GM21526 (cell line): Measurements from ENCODE around the gene EEF1AKMT2.

Experiments used
- ATAC-seq: cut with Tn5 transposase; IDR thresholded peaks from one replicate; pipeline ENCODE4 v1.9.1; 2021; ENCODE audit warnings: moderate library complexity; ENCODE audit not compliant: unreplicated experiment, low FRiP score

Gene EEF1AKMT2

GRCh38 chr10:124739119-124739921, 52.4 kb downstream of the EEF1AKMT2 start:
- no peak for ATAC-seq

DNA sequence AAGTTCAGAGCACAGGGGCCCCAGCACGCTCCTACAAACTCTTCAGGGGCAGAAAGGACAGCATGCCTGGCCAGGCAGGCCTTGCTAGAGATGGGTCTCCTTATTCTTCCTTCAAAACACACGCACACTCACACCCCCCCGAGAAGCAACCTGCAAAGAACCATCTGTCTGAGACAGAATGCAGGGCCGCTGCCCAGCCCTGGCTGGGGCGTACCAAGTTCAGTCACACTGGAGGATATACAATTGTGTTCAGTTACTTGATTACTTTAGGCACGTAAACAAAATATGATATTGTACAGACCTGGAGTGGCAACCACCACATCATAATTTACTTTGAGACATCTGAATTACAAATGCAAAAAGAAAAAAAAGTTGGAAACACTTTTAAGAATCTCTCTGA, 53.2 kb downstream of the EEF1AKMT2 start:
- ATAC-seq: no peak

DNA sequence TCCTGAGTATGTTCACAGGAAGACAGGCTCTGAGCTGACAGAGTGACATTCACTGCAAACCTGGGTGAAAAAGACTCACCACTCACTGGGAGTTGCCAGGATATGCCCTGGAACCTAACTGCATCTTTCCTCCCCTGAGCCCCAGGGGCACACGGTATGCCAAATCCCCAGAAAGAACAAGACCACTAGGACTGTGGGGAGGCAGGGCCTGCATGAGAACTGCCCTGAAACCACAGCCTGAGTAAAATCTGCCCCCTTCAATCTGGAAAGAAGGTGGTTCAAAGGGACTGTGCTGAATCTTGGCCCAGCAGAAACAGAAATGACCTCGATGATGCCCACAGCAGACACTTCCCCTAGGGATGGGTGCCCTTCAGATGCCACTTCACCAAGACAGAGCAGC, 54.0 kb downstream of the EEF1AKMT2 start:
- ATAC-seq: no peak

- ATAC-seq: no peak
These were observed 54.5 kb downstream of the EEF1AKMT2 start for GRCh38 chr10:124737221-124737620.

GRCh38 chr10:124736491-124737136, 55.1 kb downstream of the EEF1AKMT2 start:
- ATAC-seq: no peak

DNA sequence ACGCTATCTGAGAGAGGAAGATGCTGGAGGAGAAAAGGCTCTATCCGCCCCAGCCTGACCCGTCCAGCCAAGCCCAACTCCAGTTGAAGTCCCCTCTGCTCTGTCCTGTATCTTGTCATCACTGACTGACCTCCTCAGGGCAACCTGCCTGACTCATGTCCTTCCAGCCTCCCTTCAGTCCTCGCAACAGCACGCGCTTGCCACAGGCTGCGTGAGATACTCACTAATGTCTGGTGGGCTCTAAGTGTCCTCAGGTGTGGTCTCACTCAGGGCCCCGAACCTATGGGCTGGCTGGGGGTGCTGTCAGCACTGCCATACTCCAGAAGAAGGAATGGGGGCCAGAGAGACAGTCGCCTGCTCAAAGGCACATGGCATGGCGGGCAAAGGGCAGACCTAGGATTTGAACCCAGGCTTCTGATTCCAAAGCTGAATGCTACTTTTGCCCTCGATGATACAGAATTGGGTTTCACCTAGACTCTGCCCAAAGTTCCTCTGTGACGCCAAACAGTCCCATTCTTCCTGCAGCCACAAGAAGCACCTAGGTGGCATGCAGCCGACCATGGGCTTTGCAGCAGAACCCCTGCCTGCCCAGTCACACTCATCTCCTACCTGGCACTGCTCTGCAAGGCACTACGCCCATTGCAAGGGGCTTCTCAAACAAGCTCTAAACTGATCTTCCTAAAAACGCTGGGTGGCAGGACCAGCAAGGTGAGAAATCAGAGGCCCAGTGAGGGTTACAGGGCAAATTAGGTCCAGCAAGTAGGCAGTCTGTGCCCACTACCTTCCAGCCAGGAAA, 56.0 kb downstream of the EEF1AKMT2 start:
- ATAC-seq: no peak

DNA sequence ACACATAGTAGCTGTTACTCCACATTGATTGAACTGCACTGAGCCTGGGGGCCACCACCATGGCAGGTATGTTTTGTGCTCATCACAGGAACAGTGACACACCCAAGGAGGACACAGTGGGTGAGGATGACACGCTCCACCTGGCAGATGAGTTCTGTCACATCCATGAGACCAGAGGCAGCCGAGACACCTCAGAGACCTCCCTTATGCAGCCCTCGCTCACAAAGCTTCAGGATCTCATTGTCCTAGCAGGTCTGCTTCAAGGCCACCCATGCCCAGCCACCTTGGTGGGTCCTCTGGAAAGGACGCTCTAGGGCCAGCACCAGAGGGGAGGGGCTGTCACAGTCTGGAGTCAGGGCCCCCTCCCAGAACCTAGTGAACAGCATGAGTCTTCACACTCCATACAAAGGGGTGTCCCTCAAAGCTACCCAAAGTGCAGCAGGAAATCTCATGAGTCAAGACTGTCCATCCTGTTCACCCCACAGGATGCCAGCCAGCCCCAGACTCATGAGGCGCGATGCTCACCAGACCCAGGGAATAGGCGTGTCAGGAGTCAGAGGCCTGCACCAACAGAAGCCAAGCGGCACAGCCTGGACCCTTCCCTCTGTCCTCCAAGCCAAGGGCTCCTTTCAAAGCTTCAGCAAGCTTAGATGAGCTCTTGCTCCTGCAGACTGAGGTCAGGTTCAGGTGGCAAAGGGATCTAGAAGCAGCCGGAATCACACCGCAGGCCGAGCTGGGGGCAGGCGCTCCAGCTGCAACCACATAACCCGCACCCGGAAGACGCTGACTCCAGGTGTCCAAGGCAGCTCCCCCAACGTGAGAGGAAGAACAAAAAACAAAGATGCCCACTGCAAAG, 57.1 kb downstream of the EEF1AKMT2 start:
- ATAC-seq: no peak

DNA sequence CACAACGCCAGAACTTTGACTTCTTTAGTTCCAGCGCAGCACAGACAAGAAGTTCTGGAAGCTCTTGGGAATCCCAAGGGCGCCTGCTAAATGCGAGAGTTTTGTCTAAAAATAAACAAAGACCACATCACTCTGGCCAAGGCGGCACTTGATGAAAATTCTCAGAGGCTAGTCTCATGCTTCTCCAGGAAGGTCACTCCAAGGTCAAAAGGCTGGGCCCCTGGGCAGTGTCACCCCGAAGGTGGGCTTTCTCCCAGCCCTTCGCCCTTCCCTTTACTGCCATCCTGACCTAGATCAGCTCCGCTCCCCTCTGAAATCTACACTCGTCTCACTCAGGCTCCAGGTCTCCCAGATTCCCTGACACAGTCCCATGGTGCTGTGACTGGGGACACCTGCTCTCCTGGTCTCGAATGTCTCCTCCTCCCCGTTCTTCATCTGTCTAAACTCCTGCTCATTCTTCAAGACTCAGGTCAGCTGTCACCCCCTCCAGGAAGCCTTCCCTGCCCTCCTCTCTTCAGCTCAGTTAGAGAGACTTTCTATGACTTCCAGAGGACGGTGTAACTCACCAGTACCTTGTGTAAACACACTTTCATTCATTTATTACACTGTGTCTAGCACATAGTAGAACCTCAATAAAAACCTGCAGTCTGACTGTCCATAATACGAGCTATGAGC, 58.0 kb downstream of the EEF1AKMT2 start:
- ATAC-seq: no peak

DNA sequence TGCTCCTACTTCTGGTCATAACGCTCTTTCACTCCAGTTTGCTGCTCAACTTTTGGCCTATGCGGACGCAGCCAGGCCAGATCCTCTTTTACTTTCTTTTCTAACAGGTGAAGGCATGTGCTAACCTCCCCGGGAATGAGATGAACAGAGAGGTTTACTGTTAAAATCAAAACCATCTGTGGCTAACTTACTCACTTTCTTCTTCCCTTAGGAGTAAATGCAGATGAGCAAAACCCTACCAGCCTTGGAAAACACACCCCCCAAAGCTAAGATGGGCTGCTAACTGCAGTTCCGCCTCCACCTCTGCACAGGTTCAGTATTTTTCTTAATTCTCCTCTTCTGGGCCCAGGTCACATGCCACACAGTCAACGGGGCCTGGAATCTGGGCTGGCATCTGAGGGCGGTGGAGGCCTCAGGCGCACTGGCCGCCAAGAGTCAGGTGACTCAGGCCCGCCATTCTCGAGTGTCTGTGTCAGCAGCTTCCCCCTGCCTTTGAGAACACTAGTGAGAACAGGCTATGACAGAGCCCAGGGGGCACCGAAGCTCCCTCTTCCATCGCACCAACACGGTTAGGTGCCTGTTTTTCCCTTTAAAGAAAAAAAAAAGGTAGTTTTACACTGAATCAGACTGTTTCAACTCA, 58.6 kb downstream of the EEF1AKMT2 start:
- peak; percentile 54 for ATAC-seq

DNA sequence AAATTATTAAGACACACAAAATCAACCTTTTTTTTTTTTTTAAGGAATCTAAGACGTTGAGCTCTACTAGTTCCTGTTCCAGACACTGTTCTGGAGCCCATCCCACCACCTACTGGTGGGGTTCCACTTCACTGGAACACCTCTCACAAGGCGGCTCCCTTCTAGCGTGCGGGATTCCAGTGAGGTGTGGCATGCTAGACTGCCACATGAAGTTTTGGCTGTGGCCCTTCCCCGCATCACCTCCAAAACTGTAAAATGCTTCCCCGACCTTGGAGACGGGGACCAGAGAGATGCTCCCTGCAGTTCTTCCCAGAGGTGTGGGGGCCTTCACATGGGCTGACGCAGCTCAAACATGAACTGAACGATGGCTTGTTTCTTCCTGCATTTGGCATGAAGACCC, 60.1 kb downstream of the EEF1AKMT2 start:
- ATAC-seq: no peak

- ATAC-seq: no peak
These were observed 60.9 kb downstream of the EEF1AKMT2 start for GRCh38 chr10:124730790-124731189.

GRCh38 chr10:124728830-124729661, 62.6 kb downstream of the EEF1AKMT2 start:
- no peak for ATAC-seq

- ATAC-seq: no peak
These were observed 63.4 kb downstream of the EEF1AKMT2 start for GRCh38 chr10:124728071-124728829.

DNA sequence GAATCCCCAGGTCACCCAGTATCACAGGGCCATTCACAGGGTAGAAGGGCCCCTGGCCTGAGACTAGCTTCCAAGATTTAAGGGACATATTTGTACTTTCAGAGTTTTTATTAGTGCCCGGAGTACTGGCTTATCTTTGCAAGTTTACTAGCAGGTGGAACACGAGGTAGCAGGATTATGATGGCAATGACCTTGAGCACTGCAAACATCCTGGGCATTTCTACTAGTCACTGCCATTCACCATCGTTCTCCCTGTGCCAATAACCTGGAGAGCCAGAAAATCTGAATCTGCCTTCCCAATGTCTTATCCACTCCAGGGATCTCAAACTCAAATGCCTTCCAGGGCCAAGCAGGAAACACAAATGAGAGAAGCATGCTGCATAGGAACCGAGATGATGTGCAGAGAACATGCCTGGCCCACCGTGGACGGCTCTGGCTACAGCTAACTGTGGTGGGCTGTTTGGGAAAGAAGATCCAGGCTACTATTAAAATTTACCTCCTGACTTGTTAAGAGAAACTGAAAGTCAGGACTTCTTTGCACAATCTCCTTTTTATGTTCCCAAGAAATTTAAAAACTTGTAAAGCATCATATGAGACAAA, 64.2 kb downstream of the EEF1AKMT2 start:
- no peak for ATAC-seq

DNA sequence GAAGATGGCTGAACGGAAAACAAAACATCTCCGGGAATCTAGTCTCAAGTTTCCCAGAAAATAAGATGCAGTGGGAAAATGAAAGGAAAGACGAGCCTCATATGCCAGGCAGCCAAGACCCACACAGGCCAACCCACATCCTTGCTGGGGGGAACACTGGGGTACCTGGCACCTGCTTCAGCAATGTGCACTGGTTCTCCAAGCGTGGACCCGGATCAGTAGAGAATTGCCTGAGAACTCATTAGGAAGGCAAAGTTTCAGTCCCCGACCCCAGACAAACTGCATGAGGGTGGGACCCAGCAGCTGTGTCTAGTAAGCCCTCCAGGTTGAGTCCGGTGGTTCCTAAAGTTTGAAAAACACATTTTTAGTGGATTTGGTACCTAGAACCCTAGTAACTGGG, 65.9 kb downstream of the EEF1AKMT2 start:
- ATAC-seq: no peak

DNA sequence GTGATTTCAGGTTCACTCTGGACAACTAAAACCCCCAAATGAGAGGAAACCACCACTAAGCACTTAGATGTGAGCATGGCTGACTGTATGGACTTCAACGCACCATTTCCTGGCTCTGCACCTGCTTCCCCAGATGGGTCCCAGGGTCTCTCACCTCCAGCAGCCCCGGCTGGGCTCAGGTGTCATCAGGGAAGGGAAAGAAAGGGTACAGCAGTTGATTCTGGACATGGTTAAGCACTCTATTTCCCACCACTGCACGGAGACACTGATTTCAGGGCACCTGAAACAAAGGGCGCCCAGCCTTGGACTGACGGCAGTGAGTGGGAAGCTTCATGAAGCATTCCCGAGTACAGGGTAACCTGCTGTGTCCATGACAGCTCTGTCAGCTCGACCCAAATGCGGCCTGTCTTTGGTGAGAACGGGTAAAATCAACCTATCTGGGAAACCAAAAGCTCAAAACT, 66.5 kb downstream of the EEF1AKMT2 start:
- no peak for ATAC-seq

- ATAC-seq: no peak
These were observed 67.2 kb downstream of the EEF1AKMT2 start for GRCh38 chr10:124724279-124725027.
